Measurements from ENCODE around the gene AGBL4.

DNA sequence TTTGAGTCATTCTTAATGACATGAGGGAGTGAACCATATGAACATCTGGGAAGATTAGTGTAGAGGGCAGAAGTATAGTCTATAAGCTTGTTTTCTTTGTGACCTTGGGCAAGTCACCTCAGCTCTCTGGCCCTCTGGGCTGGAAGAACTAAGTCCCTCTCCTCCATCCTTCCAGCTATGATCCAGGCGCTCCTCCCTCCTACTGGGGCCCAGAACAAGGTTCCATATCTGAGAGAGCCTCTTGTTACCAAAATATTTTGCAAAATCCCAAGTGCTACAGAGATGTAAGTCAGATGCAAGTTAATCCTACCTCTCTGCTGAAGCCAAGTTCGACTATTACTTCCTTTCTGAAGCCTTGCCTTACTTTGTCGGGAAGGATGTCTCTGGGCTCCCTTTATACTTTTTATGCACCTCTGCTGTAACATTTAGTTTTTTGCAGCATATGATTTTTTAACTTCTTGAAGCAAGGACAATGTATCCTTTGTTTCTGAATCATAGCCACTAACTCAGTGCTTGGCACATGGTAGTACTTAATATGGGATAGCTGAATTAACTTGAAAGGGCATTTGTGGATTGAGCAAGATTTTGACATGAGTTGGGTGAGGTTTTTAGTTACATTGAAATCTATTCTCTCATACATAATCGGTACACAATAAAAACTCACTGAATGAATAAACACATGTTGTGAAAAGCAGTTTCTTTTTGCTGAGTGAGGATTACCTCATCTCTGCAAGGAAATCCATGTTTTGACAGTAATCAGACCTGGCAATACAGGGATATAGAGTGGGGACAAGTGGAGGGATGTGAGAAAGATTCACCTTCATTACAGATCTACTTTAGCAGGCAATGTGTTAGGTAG, 1192.4 kb downstream of the AGBL4 start:
- no peak for TF ChIP-seq POLR2A (IDR thresholded peaks at IDR 0.05; ENCODE audit: borderline replicate concordance, extremely low read depth, insufficient read depth, insufficient read length)
- TF ChIP-seq, protein P1, sequence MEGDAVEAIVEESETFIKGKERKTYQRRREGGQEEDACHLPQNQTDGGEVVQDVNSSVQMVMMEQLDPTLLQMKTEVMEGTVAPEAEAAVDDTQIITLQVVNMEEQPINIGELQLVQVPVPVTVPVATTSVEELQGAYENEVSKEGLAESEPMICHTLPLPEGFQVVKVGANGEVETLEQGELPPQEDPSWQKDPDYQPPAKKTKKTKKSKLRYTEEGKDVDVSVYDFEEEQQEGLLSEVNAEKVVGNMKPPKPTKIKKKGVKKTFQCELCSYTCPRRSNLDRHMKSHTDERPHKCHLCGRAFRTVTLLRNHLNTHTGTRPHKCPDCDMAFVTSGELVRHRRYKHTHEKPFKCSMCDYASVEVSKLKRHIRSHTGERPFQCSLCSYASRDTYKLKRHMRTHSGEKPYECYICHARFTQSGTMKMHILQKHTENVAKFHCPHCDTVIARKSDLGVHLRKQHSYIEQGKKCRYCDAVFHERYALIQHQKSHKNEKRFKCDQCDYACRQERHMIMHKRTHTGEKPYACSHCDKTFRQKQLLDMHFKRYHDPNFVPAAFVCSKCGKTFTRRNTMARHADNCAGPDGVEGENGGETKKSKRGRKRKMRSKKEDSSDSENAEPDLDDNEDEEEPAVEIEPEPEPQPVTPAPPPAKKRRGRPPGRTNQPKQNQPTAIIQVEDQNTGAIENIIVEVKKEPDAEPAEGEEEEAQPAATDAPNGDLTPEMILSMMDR (IDR thresholded peaks at IDR 0.05 in 2 of 3, conservative IDR thresholded peaks at IDR 0.05 in 1 of 3; ENCODE audit: borderline replicate concordance in 1 of 3, insufficient read depth in 1 of 3, low read depth in 2 of 3, low read length in 2 of 3): no peak
- no peak for TF ChIP-seq EZH2 (IDR thresholded peaks at IDR 0.05)
- no peak for TF ChIP-seq YY1 (IDR thresholded peaks at IDR 0.05; ENCODE audit: extremely low read depth, insufficient replicate concordance, low read depth, low read length)
- TF ChIP-seq REST (IDR thresholded peaks at IDR 0.05; ENCODE audit: low read depth): no peak
- TF ChIP-seq ZBTB33 (IDR thresholded peaks at IDR 0.05; ENCODE audit: extremely low read depth, insufficient replicate concordance, low read length): no peak
- no peak for TF ChIP-seq TCF7L2 (IDR thresholded peaks at IDR 0.05; ENCODE audit: borderline replicate concordance, extremely low read depth, insufficient read depth, insufficient read length)
- no peak for TF ChIP-seq JUND (IDR thresholded peaks at IDR 0.05)
- no peak for TF ChIP-seq ZNF274 (IDR thresholded peaks at IDR 0.05; ENCODE audit: low read depth, low read length)
- no peak for TF ChIP-seq CBX3 (IDR thresholded peaks at IDR 0.05; ENCODE audit: low read depth)
- no peak for TF ChIP-seq RAD21 (IDR thresholded peaks at IDR 0.05; ENCODE audit: low read depth)
- TF ChIP-seq FOSL1 (IDR thresholded peaks at IDR 0.05; ENCODE audit: low read depth): no peak
- no peak for TF ChIP-seq EZH2phosphoT487 (IDR thresholded peaks at IDR 0.05; ENCODE audit: borderline replicate concordance)

Data from HCT116 (cell line).